Body of pancreas (tissue), 4 donors: ENCODE measurements around the gene STX17. TPM values are rescaled to one million over a fixed set of nuclear protein-coding genes. Genes with fewer than 3 reads are reported as not detected.
A peak's percentile ranks its signal among the peaks of the same experiment; 100 is the strongest.

Experiments
- ATAC-seq: fragments of 150-250 bp; one replicate; pipeline ENCODE4 v1.9.1; 2016
- DNase-seq, 4 donors: peaks; one replicate each; pipeline ENCODE4 v3.0.0-alpha.2; 2019
- H3K27ac ChIP-seq, 4 donors: fragments of 200-600 bp; sonication (generic); 1 replicate in 3 of 4; 2 replicates in 1 of 4; pipeline versions ENCODE4 v1.5.1 to v1.6.1; 2016 to 2019; ENCODE audit warnings: mild to moderate bottlenecking in 1 of 4, mixed read lengths in 1 of 4, moderate library complexity in 1 of 4
- H3K27me3 ChIP-seq, 2 donors: fragments of 200-600 bp; sonication (generic); one replicate each; pipeline ENCODE4 v1.6.0; 2016; ENCODE audit warnings: mild to moderate bottlenecking in 1 of 2
- H3K36me3 ChIP-seq, 2 donors: fragments of 200-600 bp; sonication (generic); replicated peaks in 1 of 2; 2 replicates each; pipeline ENCODE4 v1.5.1; 2016; ENCODE audit warnings: low read depth in 2 of 2; ENCODE audit not compliant: insufficient read depth in 1 of 2
- H3K4me1 ChIP-seq: fragments of 200-600 bp; sonication (generic); one replicate; pipeline ENCODE4 v1.6.0; 2016
- H3K4me3 ChIP-seq, 2 donors: fragments of 200-600 bp; sonication (generic); 1 replicate in 1 of 2; 2 replicates in 1 of 2; pipeline ENCODE4 v1.5.1; 2016 to 2019
- H3K9me3 ChIP-seq, 3 donors: fragments of 200-600 bp; sonication (generic); 1 replicate in 2 of 3; 2 replicates in 1 of 3; pipeline ENCODE4 v1.5.1; 2016
- CTCF ChIP-seq, 7 experiments: fragments of 450-650 bp in 4 of 7; fragments of 200-600 bp in 3 of 7; sonication (generic) in 3 of 7; IDR thresholded peaks; one replicate each; pipeline ENCODE4 v1.5.1; 2016 to 2019; ENCODE audit warnings: antibody characterized with exemption in 7 of 7
- POLR2A ChIP-seq, 3 donors: fragments of 450-650 bp; IDR thresholded peaks; one replicate each; pipeline ENCODE4 v1.6.1; 2016; ENCODE audit warnings: antibody characterized with exemption in 3 of 3, mild to moderate bottlenecking in 2 of 3
- WGBS, 2 donors: methylation state at CpG; one replicate each; pipeline ENCODE4 v1.1.5; 2017; 5-methylcytosine and 5-hydroxymethylcytosine counted together
- intact Hi-C: fragments of 100-400 bp; cut with DNase I; formaldehyde crosslinking; loops from one replicate; pipeline ENCODE4 v1.15.1; 2023
- total RNA-seq, 2 donors: library from RNA; depleted of rRNA; stranded (reverse); fragments of >200 nt; gene quantifications; one replicate each; pipeline ENCODE4 v1.1.0, GENCODE V29; 2016

Gene STX17
- total RNA-seq, 2 donors from 2014 or later = 29.8 to 73.2 TPM

GRCh38 chr9:99896119-99896518 is 10.3 kb upstream of the STX17 start:
- no peaks in the 10 kb centered on the region for H3K27me3 ChIP-seq
- no peaks in the 10 kb centered on the region for H3K36me3 ChIP-seq
- TF ChIP-seq CTCF (IDR thresholded peaks at IDR 0.05) = no peak
- no peak for TF ChIP-seq POLR2A (IDR thresholded peaks at IDR 0.05)
- no peaks in the 10 kb centered on the region for H3K9me3 ChIP-seq
- H3K27ac ChIP-seq = no peak overlapping the region
- no peak for DNase-seq
- intact Hi-C loops = no loop called here
- 100% methylated on average over 1 to 2 of the region's 2 CpGs for WGBS, 2 donors
- H3K4me3 ChIP-seq = no peak overlapping the region
- H3K4me1 ChIP-seq = no peaks in the 10 kb centered on the region
- ATAC-seq = no peak

- DNase-seq = no peak
- intact Hi-C loops = loop anchor here (10.0 kb wide), 1 partner anchor 79 kb away; the partner anchor contains the start of gene NR4A3
- Histone ChIP-seq H3K27ac (no peak overlapping the region), H3K4me1 (peaks cover 15% of the 10 kb centered on the region), H3K27me3 (no peaks in the 10 kb centered on the region), H3K4me3 (no peak overlapping the region), H3K36me3 (no peaks in the 10 kb centered on the region), H3K9me3 (no peaks in the 10 kb centered on the region)
- ATAC-seq = no peak
- 71 to 100% methylated on average over 1 of the region's 1 CpG for WGBS, 2 donors
- no peak for TF ChIP-seq POLR2A (IDR thresholded peaks at IDR 0.05)
- no peak for TF ChIP-seq CTCF (IDR thresholded peaks at IDR 0.05)
Measured at GRCh38 chr9:99903393-99903792, 3.1 kb upstream of the STX17 start.

GRCh38 chr9:99905833-99906402 is 536 bp upstream of the STX17 start:
- H3K9me3 ChIP-seq = no peaks in the 10 kb centered on the region
- 11 to 12% methylated on average over 9 of the region's 9 CpGs for WGBS, 2 donors
- TF ChIP-seq POLR2A (IDR thresholded peaks at IDR 0.05) (no peak), CTCF (IDR thresholded peaks at IDR 0.05) (no peak)
- DNase-seq = peak; percentile 28 to 58 (median 46)
- H3K4me3 ChIP-seq = peak overlapping the region; percentile 47 to 91
- no peaks in the 10 kb centered on the region for H3K36me3 ChIP-seq
- intact Hi-C loops = loop anchor here (10.0 kb wide), 1 partner anchor 81 kb away; the partner anchor contains the start of gene NR4A3
- peaks cover 18% of the 10 kb centered on the region for H3K4me1 ChIP-seq
- H3K27ac ChIP-seq = peak overlapping the region; percentile 94 to 100 (median 98)
- ATAC-seq = no peak
- no peaks in the 10 kb centered on the region for H3K27me3 ChIP-seq

- Histone ChIP-seq H3K4me3 (peak overlapping the region; percentile 47 to 91), H3K4me1 (peaks cover 18% of the 10 kb centered on the region), H3K27me3 (no peaks in the 10 kb centered on the region), H3K9me3 (no peaks in the 10 kb centered on the region), H3K27ac (peak overlapping the region; percentile 94 to 100 (median 98)), H3K36me3 (no peaks in the 10 kb centered on the region)
- TF ChIP-seq CTCF (IDR thresholded peaks at IDR 0.05) = no peak
- TF ChIP-seq POLR2A (IDR thresholded peaks at IDR 0.05) = no peak
- ATAC-seq (no peak), DNase-seq (no peak)
- intact Hi-C loops = loop anchor here (10.0 kb wide), 1 partner anchor 82 kb away; the partner anchor contains the start of gene NR4A3
- 1 to 2% methylated on average over 9 of the region's 9 CpGs for WGBS, 2 donors
Measured at GRCh38 chr9:99907208-99907532, 716 bp downstream of the STX17 start.

- DNase-seq = no peak
- H3K9me3 ChIP-seq = no peaks in the 10 kb centered on the region
- no peak overlapping the region for H3K27ac ChIP-seq
- H3K4me3 ChIP-seq = no peak overlapping the region
- TF ChIP-seq POLR2A (IDR thresholded peaks at IDR 0.05) = no peak
- TF ChIP-seq CTCF (IDR thresholded peaks at IDR 0.05) = no peak
- H3K27me3 ChIP-seq = no peaks in the 10 kb centered on the region
- intact Hi-C loops = no loop called here
- no peak for ATAC-seq
- peaks cover 12% of the 10 kb centered on the region for H3K4me1 ChIP-seq
- 98 to 99% methylated on average over 7 of the region's 7 CpGs for WGBS, 2 donors
- H3K36me3 ChIP-seq = peaks cover 2 to 7% of the 10 kb centered on the region in 2 donors
Measured at GRCh38 chr9:99911600-99911999, 5.1 kb downstream of the STX17 start.
